Fibroblast of skin of abdomen (primary cell): ENCODE measurements around the gene NTRK3.
A peak's percentile ranks its signal among the peaks of the same experiment; 100 is the strongest.

Source experiments
- DNase-seq: peaks from one replicate; pipeline ENCODE4 v3.0.0-alpha.2; 2013

The NTRK3 gene

DNA sequence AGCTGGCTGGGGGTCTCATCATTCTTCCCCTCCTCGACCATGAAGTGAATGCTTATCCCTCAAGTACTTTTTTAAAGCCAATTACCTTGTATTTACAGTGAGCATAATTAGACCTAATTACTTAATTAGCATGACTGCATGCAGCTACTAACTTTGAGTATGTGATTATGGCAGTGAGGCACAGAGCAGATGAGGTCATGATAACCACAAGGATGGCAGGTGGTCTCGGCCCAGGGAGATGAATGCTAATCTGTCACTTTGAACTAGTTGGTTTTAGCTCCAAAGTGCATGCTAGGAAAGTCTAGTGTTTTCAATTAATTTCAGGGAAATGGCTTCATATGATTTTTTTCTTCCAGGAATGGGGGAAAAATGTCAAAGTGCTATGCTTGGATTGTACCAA is 233.8 kb downstream of the NTRK3 start:
- DNase-seq = peak; percentile 49

DNA sequence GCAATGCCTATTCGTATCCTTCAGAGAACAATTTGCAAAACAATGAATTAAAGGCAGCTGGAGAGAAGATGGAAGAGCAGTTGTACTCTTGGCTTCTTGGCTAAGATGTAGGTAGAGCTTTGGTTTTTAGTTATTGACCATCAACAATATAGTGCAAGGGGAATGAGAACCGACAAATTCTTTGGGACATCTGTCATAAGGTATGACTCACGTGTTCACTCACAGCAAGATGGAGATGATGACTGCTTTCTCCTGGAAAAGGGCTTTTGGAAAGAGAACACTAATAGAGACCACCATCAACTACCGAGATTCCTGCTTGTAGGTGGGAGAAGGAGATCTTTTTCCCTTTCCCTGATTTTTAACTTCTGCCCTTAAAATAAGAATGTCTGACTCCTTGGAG is 234.9 kb downstream of the NTRK3 start:
- peak; percentile 46 for DNase-seq

DNA sequence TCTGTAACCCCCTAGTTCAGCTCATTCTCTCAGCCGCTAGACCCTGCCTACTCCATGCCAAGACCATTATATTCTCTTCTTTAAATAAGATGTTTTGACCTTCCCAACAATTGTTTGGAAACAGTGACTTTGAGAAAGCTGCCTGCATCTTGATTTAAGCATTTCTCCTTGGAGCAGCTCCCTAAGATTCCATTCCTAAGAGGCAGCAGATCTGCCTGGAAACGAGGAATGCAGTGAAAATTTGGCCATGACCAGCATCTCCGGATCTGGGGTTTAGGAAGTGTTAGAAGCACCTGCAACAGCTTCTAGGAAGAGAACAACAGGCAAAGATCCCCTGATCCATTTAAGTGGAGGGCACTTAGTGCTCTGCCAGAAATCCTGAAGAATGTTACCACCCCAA is 235.7 kb downstream of the NTRK3 start:
- peak; percentile 34 for DNase-seq

DNA sequence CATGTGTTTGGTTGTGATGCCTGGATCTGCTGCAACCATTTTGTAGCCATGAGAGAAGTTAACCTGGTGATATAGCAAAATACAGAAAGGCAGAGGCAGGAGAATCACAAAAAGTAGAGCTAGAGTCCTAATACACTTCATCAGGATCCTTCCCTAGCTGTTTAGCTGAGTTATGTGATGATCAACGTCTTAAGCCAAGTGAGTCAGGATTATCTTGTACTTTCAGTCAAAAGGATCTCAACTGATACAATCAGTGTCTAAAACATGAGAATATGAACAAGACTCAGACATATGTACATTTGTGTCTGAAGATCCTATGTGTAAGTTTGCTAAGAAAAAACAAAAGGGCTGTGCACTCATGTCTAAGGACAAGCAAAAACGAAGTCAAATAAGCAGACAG is 236.9 kb downstream of the NTRK3 start:
- DNase-seq = peak; percentile 28

DNA sequence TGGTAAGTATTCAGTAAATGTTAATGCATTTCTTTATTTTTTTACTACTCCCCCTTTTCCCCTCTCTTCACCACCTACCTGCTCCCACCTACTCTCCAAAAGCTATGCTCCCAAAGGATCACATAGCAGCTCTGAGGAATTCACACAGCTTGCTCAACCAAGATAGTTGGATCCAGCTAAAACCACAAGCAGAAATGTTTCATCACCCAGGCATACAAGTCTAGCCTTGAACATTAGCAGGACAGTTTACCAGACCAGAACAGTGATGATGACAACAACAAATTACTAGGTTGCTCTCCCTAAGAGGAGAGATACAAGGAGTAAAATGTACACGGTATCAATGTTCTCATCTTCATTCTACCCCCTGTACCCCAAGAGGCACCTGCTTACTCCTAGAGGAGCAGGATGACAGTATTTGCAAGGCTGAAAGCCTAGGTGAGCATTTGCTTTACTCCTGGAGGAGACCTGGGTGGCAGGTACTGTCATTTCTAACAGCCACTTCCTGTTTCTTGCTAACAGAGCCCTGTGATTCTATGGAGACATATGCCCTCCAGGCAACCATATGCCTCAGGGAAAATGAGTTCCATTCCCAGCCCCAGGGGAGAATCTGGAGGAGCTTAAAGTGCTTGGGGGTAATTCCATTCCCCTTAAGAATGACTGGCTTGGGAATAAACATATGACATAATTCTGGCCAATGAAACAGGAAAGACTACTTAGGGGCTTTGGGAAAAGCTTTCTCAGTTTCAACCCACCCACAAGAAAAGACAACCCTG is 237.5 kb downstream of the NTRK3 start:
- peak; percentile 90 for DNase-seq

DNA sequence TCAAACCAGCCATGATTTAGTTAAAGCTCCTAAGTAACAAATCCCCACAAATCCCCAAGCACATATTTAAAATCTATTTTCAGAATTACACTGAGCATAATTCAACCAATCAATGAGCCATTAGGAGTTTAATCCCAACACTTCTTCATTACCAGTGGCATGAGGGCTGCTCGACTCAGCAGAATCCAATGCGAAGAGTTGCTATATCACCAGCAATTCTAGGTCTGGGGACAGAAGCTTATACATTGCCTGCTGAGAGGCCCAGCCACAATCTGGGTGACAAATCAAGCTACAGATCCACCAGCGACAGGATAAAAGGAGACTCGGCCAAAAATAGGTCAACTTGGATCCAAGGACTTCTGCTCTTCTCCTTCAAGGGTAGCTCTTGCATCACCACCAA is 238.8 kb downstream of the NTRK3 start:
- no peak for DNase-seq

DNA sequence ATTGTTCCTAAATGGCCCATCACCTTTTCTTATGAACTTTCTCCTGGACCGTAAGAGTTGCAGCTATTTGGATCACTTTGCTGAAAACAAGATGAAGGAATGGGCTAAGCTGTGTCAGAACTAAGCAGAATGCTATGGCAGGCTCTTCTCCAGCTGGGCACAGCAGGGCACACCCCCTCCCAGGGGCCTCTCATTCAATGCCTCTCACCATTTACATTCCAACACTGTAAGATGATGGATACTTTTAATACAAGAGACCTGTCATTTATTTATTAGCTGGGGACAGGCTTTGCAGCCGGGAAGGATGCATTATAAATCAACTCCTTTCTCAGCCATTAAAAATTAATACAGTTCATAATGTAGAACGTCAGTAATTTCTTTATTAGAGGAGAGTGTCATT is 240.1 kb downstream of the NTRK3 start:
- no peak for DNase-seq

DNA sequence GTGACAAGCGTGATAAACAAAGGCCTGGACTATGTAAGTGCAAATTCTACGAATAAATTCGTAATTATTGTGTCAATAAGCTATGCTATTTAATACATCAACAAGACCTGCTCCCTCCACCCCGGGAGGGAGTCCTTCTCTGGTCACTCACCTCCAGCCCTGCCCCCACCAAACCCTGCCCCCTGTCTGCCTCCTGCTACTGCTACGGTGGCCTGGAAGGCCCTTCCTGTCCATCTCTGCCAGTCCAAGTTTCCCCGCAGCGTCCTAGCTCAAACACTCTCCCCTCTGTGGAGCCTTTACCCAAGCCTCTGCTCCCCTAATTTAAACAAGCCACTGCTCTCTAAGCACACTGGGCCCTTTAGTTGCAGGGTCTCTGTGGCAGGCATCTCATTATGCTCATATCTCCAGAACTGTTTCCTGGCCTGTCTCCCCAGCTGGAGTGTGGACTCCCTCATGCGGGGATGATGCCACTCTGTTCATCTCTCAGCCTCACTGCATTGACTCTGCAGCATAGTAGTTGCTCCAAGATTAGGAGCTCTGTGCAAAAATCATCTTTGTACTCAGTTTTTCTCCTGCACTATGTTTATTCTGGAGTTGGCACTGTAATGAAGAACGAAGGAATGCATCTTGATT is 241.2 kb downstream of the NTRK3 start:
- no peak for DNase-seq

DNA sequence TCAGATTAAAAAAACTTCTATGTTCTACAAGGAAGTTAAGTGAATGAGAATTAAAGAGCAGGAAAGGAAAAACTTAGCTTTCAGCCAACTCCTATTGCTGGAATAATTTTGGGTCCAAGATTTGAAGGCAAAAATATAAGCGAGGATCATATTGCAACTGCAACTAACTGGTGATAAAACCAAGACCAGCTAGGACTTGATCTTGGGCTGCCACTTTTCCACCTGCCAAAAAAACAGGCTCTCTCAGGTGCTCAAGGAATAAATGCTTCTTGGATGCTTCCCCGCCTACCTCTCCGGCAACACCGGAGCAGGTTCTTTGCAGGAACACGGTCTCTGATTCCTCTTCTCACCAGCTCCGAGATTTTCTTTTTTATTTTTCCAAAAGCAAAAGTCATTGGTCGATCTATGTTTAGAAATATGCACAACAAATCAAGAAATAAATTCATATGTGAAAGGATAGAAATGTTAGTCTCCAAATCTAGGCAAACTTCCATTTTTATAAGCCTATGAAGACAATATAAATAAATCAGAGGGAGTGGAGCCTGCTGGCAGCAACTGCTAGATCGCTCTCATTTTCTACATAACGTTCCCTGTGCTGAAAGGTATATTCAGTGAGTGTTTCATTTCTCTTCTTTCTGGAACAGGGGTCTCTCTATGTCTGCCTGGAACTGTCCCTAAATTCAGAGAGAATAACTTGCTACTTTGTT is 241.9 kb downstream of the NTRK3 start:
- DNase-seq = no peak

DNA sequence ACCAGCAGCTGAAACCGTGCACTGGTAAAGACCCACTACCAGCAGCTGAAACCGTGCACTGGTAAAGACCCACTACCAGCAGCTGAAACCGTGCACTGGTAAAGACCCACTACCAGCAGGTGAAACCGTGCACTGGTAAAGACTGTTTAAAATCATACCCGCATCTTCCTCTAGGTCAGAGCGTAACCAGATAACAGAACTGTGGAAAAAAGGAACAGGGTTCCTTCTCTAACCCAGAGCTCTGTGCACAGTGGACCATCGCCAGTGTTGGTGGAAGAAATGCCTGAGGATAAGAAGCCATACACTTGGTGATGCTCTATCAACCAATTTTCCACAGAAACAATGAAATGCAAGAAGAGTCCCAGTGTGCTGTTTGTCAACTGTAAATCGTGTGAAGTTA is 243.4 kb downstream of the NTRK3 start:
- no peak for DNase-seq

DNA sequence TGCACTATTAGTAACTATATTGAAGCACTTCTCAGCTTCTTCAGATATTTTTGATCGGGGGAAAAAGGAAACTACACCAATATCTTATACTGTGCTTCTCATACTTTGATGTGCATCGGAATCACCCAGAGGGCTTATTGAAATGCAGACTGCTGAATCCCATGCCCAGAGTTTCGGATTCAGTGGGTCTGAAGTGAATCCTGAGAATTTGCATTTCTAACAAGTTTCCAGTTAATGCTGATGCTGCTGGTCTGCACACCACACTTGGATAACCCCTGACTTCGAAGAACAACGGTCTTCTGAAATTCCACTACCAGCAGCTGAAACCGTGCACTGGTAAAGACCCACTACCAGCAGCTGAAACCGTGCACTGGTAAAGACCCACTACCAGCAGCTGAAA is 243.9 kb downstream of the NTRK3 start:
- no peak for DNase-seq

DNA sequence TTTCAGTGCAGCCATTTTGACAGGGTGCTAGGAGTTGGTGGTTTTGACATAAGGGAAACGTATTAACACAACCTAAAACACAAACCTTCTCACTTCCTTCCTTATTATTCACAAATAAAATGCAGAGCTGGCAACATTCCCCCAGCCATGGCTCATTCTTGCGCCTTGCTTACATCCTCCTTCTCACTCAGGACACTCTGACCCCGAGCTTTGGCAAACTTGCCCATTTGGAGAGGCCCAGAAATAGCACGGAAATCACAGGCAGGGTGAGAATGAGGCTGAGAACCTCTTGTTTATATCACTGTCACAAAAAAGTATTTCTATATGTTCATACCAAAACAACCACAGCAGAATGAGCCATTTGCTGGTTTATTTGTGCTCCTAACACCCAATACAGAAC is 244.3 kb downstream of the NTRK3 start:
- DNase-seq = no peak

DNA sequence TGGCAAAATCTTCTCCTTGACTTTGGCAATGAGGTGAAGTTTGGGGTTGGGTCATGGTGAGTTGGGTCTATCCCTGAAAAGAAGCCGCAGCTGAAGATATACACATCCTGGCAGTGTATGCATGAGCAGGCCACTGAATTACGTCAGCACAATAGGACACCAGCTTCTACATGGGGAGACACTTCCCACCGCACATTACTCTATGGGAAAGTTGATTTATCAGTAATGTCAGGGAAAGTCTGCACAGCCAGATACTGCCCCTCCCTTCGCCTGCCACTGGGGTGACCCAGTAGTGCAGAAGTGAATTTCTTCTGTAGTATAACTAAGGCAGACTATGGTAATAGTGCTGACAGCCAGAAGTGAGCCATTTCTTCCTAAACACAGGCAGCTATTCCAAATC is 245.0 kb downstream of the NTRK3 start:
- no peak for DNase-seq

DNA sequence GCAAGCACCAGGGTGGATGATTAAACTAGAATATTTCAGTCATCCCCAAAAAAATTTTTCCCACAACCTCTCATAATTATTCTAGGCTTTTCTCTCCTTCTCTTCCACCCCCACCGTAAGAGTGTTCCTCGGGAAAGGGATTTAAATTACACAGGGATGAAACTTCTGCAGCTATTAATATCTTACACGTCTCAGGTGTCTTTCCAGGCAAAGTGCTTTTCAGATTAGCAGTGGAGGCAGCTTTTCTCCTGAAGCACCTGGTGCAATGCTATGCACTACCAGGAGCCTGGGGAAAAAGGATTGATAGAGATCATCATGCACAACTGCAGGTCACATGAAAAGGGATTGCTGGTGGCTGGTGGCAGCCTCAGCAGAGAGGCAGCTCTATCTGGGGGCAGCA is 250.4 kb downstream of the NTRK3 start:
- no peak for DNase-seq

DNA sequence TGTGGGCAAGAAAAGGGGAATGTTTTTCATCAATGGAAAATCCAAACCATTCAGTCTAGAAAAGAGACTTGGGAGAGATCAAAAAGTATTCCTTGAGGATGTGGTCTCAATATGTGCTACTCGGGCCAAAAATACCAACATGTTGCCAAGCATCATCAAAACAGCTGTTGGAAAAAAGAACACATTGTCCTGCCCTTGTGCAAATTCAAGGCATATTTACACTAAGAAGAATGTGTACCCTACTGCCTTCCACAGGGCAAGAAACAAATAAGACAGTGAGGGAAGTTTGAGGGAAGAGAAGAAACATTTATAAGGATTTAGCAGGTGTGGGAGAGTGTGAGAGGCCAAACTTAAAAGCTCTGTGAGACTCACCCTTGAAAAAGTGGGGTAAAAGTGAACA is 252.1 kb downstream of the NTRK3 start:
- DNase-seq = no peak

DNA sequence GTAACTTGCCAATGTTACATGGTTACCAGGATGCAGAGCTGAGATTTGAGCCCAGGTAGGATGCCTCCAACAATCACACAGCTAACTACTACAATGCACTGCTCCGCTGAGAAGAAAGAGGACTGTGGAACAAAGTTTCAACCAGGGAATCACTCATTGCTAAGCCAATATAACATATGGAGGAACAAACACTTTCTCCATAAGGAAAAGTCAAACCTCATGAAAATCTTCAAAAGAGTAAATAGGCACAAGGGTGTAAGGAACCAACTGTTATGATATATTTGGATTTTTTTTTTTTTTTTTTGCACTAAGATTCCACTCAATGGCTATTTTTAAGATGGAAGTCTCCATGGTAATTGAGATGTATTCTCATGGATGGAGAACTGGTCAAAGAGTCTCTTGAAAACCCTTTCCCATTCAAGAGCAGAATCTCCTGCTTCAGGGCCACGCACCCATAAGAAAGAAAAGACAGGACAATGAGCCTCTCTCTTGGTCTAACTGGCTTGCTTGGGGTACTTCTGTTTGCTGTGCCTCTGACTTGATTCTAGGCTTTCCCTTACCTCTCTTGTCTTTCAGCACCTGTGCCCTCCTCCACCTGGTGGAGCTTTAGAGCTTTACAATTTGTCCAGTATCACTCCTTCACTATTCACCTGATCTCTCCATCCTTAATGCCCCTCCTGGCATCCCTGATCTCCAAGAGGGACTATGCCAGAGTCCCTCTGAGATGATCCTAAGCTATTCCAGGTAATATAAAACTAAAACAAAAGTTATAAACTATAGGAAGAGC is 252.8 kb downstream of the NTRK3 start:
- no peak for DNase-seq

DNA sequence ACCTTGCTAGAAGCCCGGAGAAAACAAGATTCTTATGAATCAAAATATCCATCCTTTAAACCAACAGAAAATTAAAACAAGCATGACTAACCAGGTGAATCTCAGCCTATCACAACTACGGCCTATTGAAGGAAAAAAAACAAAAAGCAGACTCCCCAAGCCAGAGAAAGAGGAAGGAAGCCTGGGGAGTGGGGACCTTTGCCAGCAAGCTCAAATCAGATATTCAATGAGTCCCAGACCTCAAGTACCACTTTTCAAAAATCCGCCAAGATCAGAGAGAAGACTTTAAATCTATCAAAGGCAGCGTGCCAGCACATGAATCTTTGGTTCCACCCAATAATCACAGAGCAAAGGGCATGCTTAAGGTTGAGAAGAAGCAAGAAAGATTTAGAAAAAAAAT is 253.8 kb downstream of the NTRK3 start:
- DNase-seq = no peak

DNA sequence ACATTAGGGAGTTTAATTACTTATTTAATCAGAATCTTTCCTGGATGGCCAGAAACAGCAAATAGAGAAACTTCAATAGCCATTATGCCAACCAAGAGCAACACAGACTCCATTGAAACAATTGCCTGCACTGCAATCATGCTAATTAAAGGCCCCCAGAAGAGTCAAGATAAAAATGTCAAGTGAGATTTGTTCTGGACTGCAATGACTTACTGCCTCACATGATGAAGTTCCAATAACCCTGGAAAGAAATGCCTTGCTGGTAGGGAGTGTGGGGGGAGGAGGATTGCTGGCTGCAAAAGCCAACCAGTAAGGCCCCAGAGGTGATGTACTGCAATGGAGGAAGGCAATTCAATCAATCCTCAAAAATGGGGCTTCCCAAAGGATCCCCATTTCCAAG is 257.9 kb downstream of the NTRK3 start:
- no peak for DNase-seq

DNA sequence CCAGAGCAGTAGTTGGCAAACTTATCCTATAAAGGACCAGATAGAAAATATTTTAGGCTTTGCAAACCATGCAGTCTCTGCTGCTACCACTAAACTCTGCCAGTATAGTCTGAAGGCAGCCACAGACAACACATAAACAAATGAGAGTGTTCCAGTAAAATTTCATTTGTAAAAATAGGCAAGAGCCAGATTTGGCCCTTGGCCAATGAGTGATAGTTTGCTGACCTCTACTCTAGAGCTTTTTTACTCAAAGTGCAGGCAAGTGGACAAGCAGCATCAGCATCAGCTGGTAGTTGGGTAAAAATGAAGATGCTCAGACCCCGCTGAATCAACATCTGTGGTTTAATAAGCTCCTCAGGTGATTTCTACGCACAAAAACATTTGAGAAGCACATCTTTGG is 269.8 kb downstream of the NTRK3 start:
- no peak for DNase-seq

DNA sequence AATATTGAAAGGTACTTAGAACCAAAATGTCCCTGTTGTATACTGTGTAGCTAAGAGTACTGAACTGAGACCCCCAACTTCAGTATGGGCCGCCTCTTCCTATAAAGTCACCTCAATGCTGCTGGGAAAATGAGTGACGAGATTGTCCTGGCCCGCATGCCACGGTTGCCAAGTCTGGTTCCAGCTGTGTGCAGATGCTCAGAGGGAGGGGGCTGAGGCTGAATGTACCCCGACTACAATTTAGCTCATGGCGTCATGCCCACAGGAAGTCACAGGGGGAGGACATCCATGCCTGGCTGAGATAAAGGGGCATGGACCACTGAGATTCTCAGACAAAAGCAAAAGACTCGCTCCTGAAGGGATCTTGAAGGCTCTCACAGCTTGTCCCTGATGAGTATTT is 271.1 kb downstream of the NTRK3 start:
- no peak for DNase-seq

DNA sequence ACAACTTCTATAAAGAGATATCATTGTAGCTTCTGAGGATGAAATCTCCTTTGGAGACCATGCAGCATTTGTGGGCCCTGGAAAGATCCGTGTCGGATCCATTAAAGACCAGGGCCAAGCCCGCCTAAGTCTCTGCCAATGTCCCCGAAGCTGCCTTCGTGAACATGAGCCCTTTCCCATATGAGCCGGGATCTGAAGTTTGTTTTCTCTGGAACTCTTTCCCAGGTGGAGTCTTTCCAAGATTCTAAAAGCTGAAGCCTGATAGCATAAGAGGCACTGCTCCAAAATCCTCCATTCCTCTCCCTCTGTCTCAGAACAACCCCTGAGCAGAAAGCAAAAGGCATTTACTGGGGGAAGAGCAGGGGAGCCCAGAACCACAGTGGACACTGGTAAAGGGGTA is 274.6 kb downstream of the NTRK3 start:
- DNase-seq = no peak

DNA sequence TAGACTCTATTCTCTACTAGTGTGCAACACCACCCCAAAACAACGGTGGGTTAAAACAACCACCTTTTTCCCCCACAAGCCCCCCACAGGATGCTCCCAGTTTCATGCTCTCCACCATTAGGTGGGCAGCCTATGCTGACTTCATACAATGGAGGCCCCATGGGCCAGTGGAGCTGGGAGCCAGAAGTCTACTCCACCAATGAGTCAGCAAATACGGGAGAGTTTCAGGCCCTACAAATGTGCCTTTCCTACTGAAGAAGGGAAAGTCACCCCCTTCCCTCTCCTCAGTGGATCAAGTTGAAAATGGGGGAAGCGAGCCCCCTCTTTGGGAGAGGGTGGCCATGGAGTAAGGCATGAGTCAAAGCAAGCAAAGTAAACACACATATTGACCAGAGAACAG is 278.6 kb downstream of the NTRK3 start:
- DNase-seq = no peak

DNA sequence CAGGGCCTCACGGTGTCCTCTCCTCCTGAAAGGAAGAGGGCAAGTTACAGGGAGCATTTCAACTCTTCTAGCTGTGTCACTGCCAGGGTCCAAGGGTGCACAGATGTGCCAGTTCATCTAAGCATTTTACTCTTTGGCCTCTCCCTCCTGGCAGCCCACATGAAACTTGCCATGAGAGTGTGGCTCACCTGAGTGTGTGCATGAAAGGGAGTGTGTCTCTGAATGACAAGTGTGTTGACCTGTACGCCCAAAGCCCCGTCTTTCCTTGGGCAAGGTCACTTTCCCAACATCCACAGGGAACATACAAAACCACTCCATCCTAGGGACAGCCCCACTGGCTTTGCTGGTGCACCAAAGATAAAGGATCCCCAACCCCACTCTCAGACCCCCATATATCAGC is 280.0 kb downstream of the NTRK3 start:
- DNase-seq = no peak
